B cell (primary cell): ENCODE measurements around the gene MLXIPL. TPM values are rescaled to one million over a fixed set of nuclear protein-coding genes. Genes with fewer than 3 reads are reported as not detected.

Source experiments
- ATAC-seq: fragments of 200-7000 bp; cut with Tn5 transposase; one replicate; pipeline ENCODE4 v1.10.0; 2021; ENCODE audit warnings: low read depth, mild to moderate bottlenecking, moderate number of reproducible peaks, moderate library complexity
- CTCF ChIA-PET: fragments of 350-600 bp; sonication (Branson Sonifier 250); formaldehyde crosslinking; loops from one replicate; lab custom pipeline; 2021; ENCODE audit warnings: antibody characterized with exemption, inconsistent platforms; lab: Charles Lee
- POLR2A ChIA-PET: fragments of 350-600 bp; sonication (Branson Sonifier 250); formaldehyde crosslinking; loops from one replicate; lab custom pipeline; 2021; ENCODE audit warnings: antibody characterized with exemption; lab: Charles Lee
- DNase-seq: peaks from one replicate; pipeline ENCODE4 v3.0.0; 2013
- H2AFZ ChIP-seq: 2 replicates; pipeline ENCODE4 v1.6.1; 2012; ENCODE audit warnings: mild to moderate bottlenecking, low read depth, low read length; ENCODE audit not compliant: insufficient read depth, poor library complexity, severe bottlenecking
- H3K27ac ChIP-seq, 2 donors: 1 replicate in 1 of 2; 2 replicates in 1 of 2; pipeline ENCODE4 v1.5.1; 2012 to 2013; ENCODE audit warnings: low read length in 2 of 2, mild to moderate bottlenecking in 2 of 2, moderate library complexity in 1 of 2
- H3K27me3 ChIP-seq, 4 experiments: fragments of 200-600 bp in 1 of 4; sonication (generic) in 1 of 4; replicated peaks in 1 of 4; 1 replicate in 2 of 4; 2 replicates in 2 of 4; pipeline versions ENCODE4 v1.6.1 to v1.7.0; 2013 to 2016; ENCODE audit warnings: low read length in 3 of 4, mild to moderate bottlenecking in 2 of 4, mixed read lengths in 1 of 4, moderate library complexity in 1 of 4; ENCODE audit not compliant: insufficient read depth in 4 of 4, control insufficient read depth in 3 of 4; ENCODE audit errors: control extremely low read depth in 1 of 4
- H3K36me3 ChIP-seq, 2 experiments: replicated peaks in 1 of 2; 1 replicate in 1 of 2; 2 replicates in 1 of 2; pipeline versions ENCODE4 v1.6.1 to v1.7.1; 2013; ENCODE audit warnings: low read length in 1 of 2; ENCODE audit not compliant: insufficient read depth in 2 of 2, control insufficient read depth in 1 of 2; ENCODE audit errors: control extremely low read depth in 1 of 2, extremely low read depth in 1 of 2
- H3K4me1 ChIP-seq, 2 donors: fragments of 200-600 bp in 1 of 2; sonication (generic) in 1 of 2; 1 replicate in 1 of 2; 2 replicates in 1 of 2; pipeline versions ENCODE4 v1.5.1 to v1.6.1; 2013 to 2017; ENCODE audit warnings: low read length in 2 of 2; ENCODE audit not compliant: control insufficient read depth in 2 of 2, insufficient read depth in 2 of 2
- H3K4me2 ChIP-seq: replicated peaks from 2 replicates; pipeline ENCODE3; 2012; ENCODE audit warnings: mild to moderate bottlenecking, low read depth, low read length; ENCODE audit not compliant: poor library complexity, severe bottlenecking
- H3K4me3 ChIP-seq, 5 experiments: fragments of 200-600 bp in 1 of 5; sonication (generic) in 1 of 5; 1 replicate in 3 of 5; 2 replicates in 2 of 5; pipeline versions ENCODE4 v1.5.1 to v1.7.0; 2011 to 2016; ENCODE audit warnings: low read length in 4 of 5, mild to moderate bottlenecking in 4 of 5, low read depth in 2 of 5, control low read depth in 1 of 5, moderate library complexity in 1 of 5; ENCODE audit not compliant: insufficient read depth in 1 of 5; ENCODE audit errors: control extremely low read depth in 1 of 5, extremely low read depth in 1 of 5
- H3K79me2 ChIP-seq: fragments of 200-600 bp; sonication (generic); one replicate; pipeline ENCODE4 v1.6.0; 2016; ENCODE audit warnings: low read length; ENCODE audit not compliant: control insufficient read depth, insufficient read depth
- H3K9ac ChIP-seq: fragments of 200-600 bp; sonication (generic); 2 replicates; pipeline ENCODE4 v1.6.1; 2017; ENCODE audit warnings: mild to moderate bottlenecking, low read length, moderate library complexity
- H3K9me3 ChIP-seq, 3 donors: one replicate each; pipeline versions ENCODE4 v1.6.1 to v1.7.1; 2013; ENCODE audit warnings: low read length in 2 of 3; ENCODE audit not compliant: control insufficient read depth in 2 of 3, insufficient read depth in 1 of 3; ENCODE audit errors: control extremely low read depth in 1 of 3
- H4K20me1 ChIP-seq: 2 replicates; pipeline ENCODE4 v1.6.0; 2012; ENCODE audit warnings: mild to moderate bottlenecking, low read length; ENCODE audit not compliant: insufficient read depth, control insufficient read depth, poor library complexity, severe bottlenecking
- H3K27ac Mint-ChIP-seq: one replicate; pipeline ENCODE4 v1.8.0; 2021; ENCODE audit warnings: mixed read lengths
- H3K27me3 Mint-ChIP-seq: one replicate; pipeline ENCODE4 v1.8.0; 2021; ENCODE audit warnings: mixed read lengths
- H3K4me1 Mint-ChIP-seq: one replicate; pipeline ENCODE4 v1.8.0; 2021; ENCODE audit warnings: mixed read lengths
- H3K4me3 Mint-ChIP-seq: one replicate; pipeline ENCODE4 v1.8.0; 2021; ENCODE audit warnings: mixed read lengths
- H3K9me3 Mint-ChIP-seq: one replicate; pipeline ENCODE4 v1.8.0; 2022; ENCODE audit warnings: mixed read lengths; ENCODE audit not compliant: insufficient read depth
- EZH2 ChIP-seq: IDR thresholded peaks from 2 replicates; pipeline ENCODE4 v1.6.1; 2012; ENCODE audit warnings: borderline replicate concordance, low read depth, mild to moderate bottlenecking, moderate library complexity, low read length; ENCODE audit not compliant: insufficient read depth, poor library complexity, severe bottlenecking
- WGBS: methylation state at CpG from one replicate; pipeline ENCODE4 v1.1.5; 2013; ENCODE audit warnings: missing lambda C conversion rate; ENCODE audit not compliant: insufficient coverage; 5-methylcytosine and 5-hydroxymethylcytosine counted together
- intact Hi-C: fragments of 100-400 bp; cut with micrococcal nuclease; formaldehyde crosslinking; loops from one replicate; pipeline ENCODE4 v1.10.0; 2022
- polyA plus RNA-seq: library from polyadenylated mRNA; depleted of rRNA; stranded (reverse); fragments of >200 nt; gene quantifications from 2 replicates; pipeline ENCODE4 v1.2.3, GENCODE V29; 2012
- total RNA-seq, 2 donors: library from RNA; stranded (reverse); fragments of 120-200 nt in 1 of 2; gene quantifications; 1 replicate in 1 of 2; 2 replicates in 1 of 2; pipeline versions ENCODE4 v1.2.3 to v1.2.4, GENCODE V29; 2013 to 2022
- TF ChIP-seq, protein P1 (sequence below): fragments of 200-600 bp; IDR thresholded peaks from one replicate; pipeline ENCODE4 v1.8.0; 2022; ENCODE audit warnings: antibody characterized with exemption, mild to moderate bottlenecking

MLXIPL gene
- total and polyA plus RNA-seq, 2 donors (not counting 1 experiment from before 2014, with no cell fraction given): not detected

DNA sequence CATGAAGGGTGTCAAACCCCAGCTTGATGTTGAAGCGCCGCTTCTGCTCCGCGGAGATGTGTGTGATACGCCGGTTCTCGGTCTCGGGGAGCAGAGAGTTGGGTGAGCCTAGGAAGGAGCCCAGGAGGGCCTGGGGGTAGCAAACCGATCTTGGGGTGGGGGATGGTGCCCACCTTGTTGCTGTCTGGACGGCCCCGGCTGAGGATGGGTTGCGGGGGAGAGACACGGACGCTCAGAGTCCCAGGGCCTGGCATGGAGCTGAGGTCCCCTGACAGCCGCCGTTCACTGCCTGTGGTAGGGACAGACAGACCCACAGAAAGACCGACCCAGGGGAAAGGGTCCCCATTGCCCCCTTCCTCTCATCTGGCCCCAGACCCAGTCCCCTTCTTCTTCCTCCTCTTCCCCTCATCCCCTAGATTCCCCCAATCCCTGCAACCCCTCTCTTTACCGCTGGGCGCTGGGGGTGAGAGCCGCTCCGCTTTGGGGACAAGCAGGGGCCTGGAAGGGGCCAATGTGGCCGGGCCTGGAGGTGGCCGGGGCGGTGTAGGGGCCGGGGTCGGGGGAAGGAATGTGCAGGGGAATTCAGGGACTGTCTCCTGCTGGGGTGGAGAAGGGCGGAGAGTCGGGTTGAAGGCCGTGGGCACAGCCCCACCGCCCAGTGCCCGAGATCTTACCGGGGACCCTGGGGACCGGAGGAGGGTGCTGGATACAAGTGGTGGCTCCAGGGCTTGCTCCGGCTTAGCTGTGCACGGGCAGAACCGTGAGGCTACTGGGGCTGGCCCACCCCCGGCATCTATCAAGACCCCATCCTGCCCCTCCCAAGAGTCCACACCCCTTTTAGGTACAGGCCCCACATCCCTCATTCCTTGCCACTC, 27.9 kb downstream of the MLXIPL start:
- intact Hi-C loops: no loop called here

More for the DNA sequence above, 27.9 kb downstream of the MLXIPL start:
- no peak overlapping the region for H3K4me2 ChIP-seq
- CTCF ChIA-PET: interaction anchor here (1.3 kb wide), 1 partner anchor 11 kb away, joined by 4 read pairs; no protein-coding TSS in a partner anchor
- H3K4me3 Mint-ChIP-seq: no peak overlapping the region
- ATAC-seq (no peak), DNase-seq (no peak)
- no peaks in the 10 kb centered on the region for H3K9me3 Mint-ChIP-seq
- no peak for TF ChIP-seq EZH2
- TF ChIP-seq, protein P1, sequence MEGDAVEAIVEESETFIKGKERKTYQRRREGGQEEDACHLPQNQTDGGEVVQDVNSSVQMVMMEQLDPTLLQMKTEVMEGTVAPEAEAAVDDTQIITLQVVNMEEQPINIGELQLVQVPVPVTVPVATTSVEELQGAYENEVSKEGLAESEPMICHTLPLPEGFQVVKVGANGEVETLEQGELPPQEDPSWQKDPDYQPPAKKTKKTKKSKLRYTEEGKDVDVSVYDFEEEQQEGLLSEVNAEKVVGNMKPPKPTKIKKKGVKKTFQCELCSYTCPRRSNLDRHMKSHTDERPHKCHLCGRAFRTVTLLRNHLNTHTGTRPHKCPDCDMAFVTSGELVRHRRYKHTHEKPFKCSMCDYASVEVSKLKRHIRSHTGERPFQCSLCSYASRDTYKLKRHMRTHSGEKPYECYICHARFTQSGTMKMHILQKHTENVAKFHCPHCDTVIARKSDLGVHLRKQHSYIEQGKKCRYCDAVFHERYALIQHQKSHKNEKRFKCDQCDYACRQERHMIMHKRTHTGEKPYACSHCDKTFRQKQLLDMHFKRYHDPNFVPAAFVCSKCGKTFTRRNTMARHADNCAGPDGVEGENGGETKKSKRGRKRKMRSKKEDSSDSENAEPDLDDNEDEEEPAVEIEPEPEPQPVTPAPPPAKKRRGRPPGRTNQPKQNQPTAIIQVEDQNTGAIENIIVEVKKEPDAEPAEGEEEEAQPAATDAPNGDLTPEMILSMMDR: no peak
- no peak overlapping the region for H3K9ac ChIP-seq
- POLR2A ChIA-PET: interaction anchor here (0.6 kb wide), 1 partner anchor 10 kb away, joined by 6 read pairs; no protein-coding TSS in a partner anchor
- no peak overlapping the region for H3K27ac ChIP-seq
- H3K79me2 ChIP-seq: no peaks in the 10 kb centered on the region
- no peak overlapping the region for H3K4me3 ChIP-seq
- no peaks in the 10 kb centered on the region for H3K4me1 Mint-ChIP-seq
- peaks cover 28% of the 10 kb centered on the region for H3K27me3 Mint-ChIP-seq
- no peaks in the 10 kb centered on the region for H3K36me3 ChIP-seq
- no peak overlapping the region for H2AFZ ChIP-seq
- no peak overlapping the region for H3K27ac Mint-ChIP-seq
- WGBS: 64% methylated on average over 33 of the region's 37 CpGs
- H3K27me3 ChIP-seq: peaks cover 0 to 11% (median 0%) of the 10 kb centered on the region in 4 experiments
- H3K4me1 ChIP-seq: no peaks in the 10 kb centered on the region
- H4K20me1 ChIP-seq: no peaks in the 10 kb centered on the region
- no peaks in the 10 kb centered on the region for H3K9me3 ChIP-seq
